Endothelial cell of umbilical vein (primary cell): ENCODE measurements around the gene MALT1.

Experiments used
- CTCF ChIP-seq, 2 donors: IDR thresholded peaks; 1 replicate in 1 of 2; 2 replicates in 1 of 2; pipeline ENCODE4 v1.5.1; 2011; ENCODE audit warnings: low read length in 2 of 2, mild to moderate bottlenecking in 2 of 2, moderate library complexity in 2 of 2, control low read depth in 1 of 2, inconsistent platforms in 1 of 2, low read depth in 1 of 2; ENCODE audit not compliant: insufficient read depth in 1 of 2; ENCODE audit errors: extremely low read depth in 1 of 2
- EZH2 ChIP-seq: IDR thresholded peaks from 2 replicates; pipeline ENCODE4 v1.6.1; 2012; ENCODE audit warnings: borderline replicate concordance, low read depth, mild to moderate bottlenecking, moderate library complexity, low read length, inconsistent platforms; ENCODE audit not compliant: severe bottlenecking
- FOS ChIP-seq: IDR thresholded peaks from 2 replicates; pipeline ENCODE4 v1.6.1; 2011; ENCODE audit warnings: mild to moderate bottlenecking, low read length, moderate library complexity, borderline replicate concordance; ENCODE audit not compliant: insufficient read depth
- GATA2 ChIP-seq: IDR thresholded peaks from 2 replicates; pipeline ENCODE4 v1.7.0; 2011; ENCODE audit warnings: low read depth, mild to moderate bottlenecking, moderate library complexity, mixed read lengths, low read length; ENCODE audit not compliant: insufficient read length, insufficient read depth
- JUN ChIP-seq: IDR thresholded peaks from 2 replicates; pipeline ENCODE4 v1.6.1; 2011; ENCODE audit warnings: borderline replicate concordance, low read depth; ENCODE audit not compliant: insufficient read length, insufficient read depth
- POLR2A ChIP-seq: IDR thresholded peaks from 2 replicates; pipeline ENCODE4 v1.6.1; 2012; ENCODE audit warnings: low read depth, mild to moderate bottlenecking, control low read depth, low read length
- POLR2AphosphoS5 ChIP-seq: IDR thresholded peaks from 2 replicates; pipeline ENCODE4 v1.6.1; 2012; ENCODE audit warnings: low read depth, mild to moderate bottlenecking, control low read depth, low read length, moderate library complexity; ENCODE audit not compliant: insufficient read depth

- no peak for TF ChIP-seq POLR2A
- TF ChIP-seq EZH2: no peak
- TF ChIP-seq CTCF (IDR thresholded peaks at IDR 0.05; ENCODE audit: extremely low read depth in 1 of 2, insufficient read depth in 1 of 2, low read depth in 1 of 2, low read length in 2 of 2): no peak
- TF ChIP-seq POLR2AphosphoS5: no peak
- TF ChIP-seq JUN: no peak
- TF ChIP-seq GATA2: no peak
- TF ChIP-seq FOS: no peak
These were observed 5.1 kb upstream of the MALT1 start for GRCh38 chr18:58666176-58666575.
